WTC11 (cell line): ENCODE results near the gene MRPL19.

Experiments used
- MXD4 ChIP-seq: fragments of 250-450 bp; sonication (Bioruptor Pico); IDR thresholded peaks from 2 replicates; pipeline ENCODE4 v1.8.0; 2021; ENCODE audit warnings: mild to moderate bottlenecking, moderate library complexity, borderline replicate concordance
- NR2C2 ChIP-seq: sonication (generic); formaldehyde crosslinking; IDR thresholded peaks from 2 replicates; pipeline ENCODE4 v1.8.0; 2022; ENCODE audit warnings: mild to moderate bottlenecking, missing genetic modification reagents
- ZNF263 ChIP-seq: sonication (generic); formaldehyde crosslinking; IDR thresholded peaks from 2 replicates; pipeline ENCODE4 v1.8.1; 2022; ENCODE audit warnings: low read depth, mild to moderate bottlenecking, moderate library complexity, missing genetic modification reagents
- TF ChIP-seq, protein P1 (sequence below): fragments of 200-600 bp; IDR thresholded peaks from 2 replicates; pipeline ENCODE4 v1.8.0; 2022; ENCODE audit warnings: antibody characterized with exemption

GRCh38 chr2:75633620-75634019 lies 13.0 kb upstream of the MRPL19 start:
- TF ChIP-seq ZNF263 (no peak), MXD4 (CRISPR knock-in tag) (no peak), NR2C2 (CRISPR knock-in tag) (no peak)
- TF ChIP-seq, protein P1, sequence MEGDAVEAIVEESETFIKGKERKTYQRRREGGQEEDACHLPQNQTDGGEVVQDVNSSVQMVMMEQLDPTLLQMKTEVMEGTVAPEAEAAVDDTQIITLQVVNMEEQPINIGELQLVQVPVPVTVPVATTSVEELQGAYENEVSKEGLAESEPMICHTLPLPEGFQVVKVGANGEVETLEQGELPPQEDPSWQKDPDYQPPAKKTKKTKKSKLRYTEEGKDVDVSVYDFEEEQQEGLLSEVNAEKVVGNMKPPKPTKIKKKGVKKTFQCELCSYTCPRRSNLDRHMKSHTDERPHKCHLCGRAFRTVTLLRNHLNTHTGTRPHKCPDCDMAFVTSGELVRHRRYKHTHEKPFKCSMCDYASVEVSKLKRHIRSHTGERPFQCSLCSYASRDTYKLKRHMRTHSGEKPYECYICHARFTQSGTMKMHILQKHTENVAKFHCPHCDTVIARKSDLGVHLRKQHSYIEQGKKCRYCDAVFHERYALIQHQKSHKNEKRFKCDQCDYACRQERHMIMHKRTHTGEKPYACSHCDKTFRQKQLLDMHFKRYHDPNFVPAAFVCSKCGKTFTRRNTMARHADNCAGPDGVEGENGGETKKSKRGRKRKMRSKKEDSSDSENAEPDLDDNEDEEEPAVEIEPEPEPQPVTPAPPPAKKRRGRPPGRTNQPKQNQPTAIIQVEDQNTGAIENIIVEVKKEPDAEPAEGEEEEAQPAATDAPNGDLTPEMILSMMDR, result no peak
